HepG2 (cell line): Measurements from ENCODE around the gene HEPHL1. TPM values are rescaled to one million over a fixed set of nuclear protein-coding genes. Genes with fewer than 3 reads are reported as not detected.

ENCODE experiments used
- GTF3A ChIP-seq: sonication (generic); formaldehyde crosslinking; conservative IDR thresholded peaks from 2 replicates; pipeline ENCODE4 v1.4.0; 2020; ENCODE audit warnings: mild to moderate bottlenecking, missing genetic modification reagents
- KLF13 ChIP-seq: sonication (generic); formaldehyde crosslinking; IDR thresholded peaks from 2 replicates; pipeline ENCODE4 v1.4.0; 2020; ENCODE audit warnings: mild to moderate bottlenecking, missing genetic modification reagents
- KLF16 ChIP-seq, 2 experiments: sonication (generic) in 1 of 2; formaldehyde crosslinking in 1 of 2; IDR thresholded peaks; 2 replicates each; pipeline versions ENCODE4 v1.6.1 to v1.8.0; 2016 to 2023; ENCODE audit warnings: missing genetic modification reagents in 2 of 2, missing compliant biosample characterization in 1 of 2
- ZFP36L2 ChIP-seq: sonication (generic); formaldehyde crosslinking; IDR thresholded peaks from 2 replicates; pipeline ENCODE4 v1.4.0; 2020; ENCODE audit warnings: missing genetic modification reagents
- ZNF138 ChIP-seq: sonication (generic); formaldehyde crosslinking; IDR thresholded peaks from 2 replicates; pipeline ENCODE4 v1.5.0; 2020; ENCODE audit warnings: mild to moderate bottlenecking, low read depth, missing genetic modification reagents
- ZNF382 ChIP-seq: sonication (generic); formaldehyde crosslinking; IDR thresholded peaks from 2 replicates; pipeline ENCODE4 v1.5.0; 2020; ENCODE audit warnings: missing genetic modification reagents, mild to moderate bottlenecking, borderline replicate concordance
- ZNF598 ChIP-seq: sonication (generic); formaldehyde crosslinking; IDR thresholded peaks from 2 replicates; pipeline ENCODE4 v1.5.1; 2020; ENCODE audit warnings: mild to moderate bottlenecking, missing genetic modification reagents, borderline replicate concordance
- ZNF761 ChIP-seq: sonication (generic); formaldehyde crosslinking; conservative IDR thresholded peaks from 2 replicates; pipeline ENCODE4 v1.4.0; 2020; ENCODE audit warnings: mild to moderate bottlenecking, missing genetic modification reagents
- polyA plus RNA-seq, 8 experiments: library from polyadenylated mRNA; depleted of rRNA in 3 of 8; stranded (reverse) in 7 of 8; unstranded in 1 of 8; fragments of >200 nt; fragmentation: Illumina TruSeq in 4 of 8; extraction: Trizol in 4 of 8; gene quantifications; 2 replicates each; pipeline versions ENCODE4 v1.2.1 to v1.2.3, GENCODE V29; 2011 to 2016; ENCODE audit warnings: low read depth in 4 of 8, missing spikeins in 1 of 8, mixed read lengths in 1 of 8; ENCODE audit not compliant: insufficient read depth in 1 of 8
- total RNA-seq, 5 experiments: library from RNA; depleted of rRNA; stranded (reverse); fragments of >200 nt; fragmentation: Illumina TruSeq; extraction: Trizol; gene quantifications; 2 replicates each; pipeline ENCODE4 v1.2.3, GENCODE V29; 2016; ENCODE audit warnings: low read depth in 1 of 5
- TF ChIP-seq, protein P1 (sequence below): sonication (generic); formaldehyde crosslinking; IDR thresholded peaks from 2 replicates; pipeline ENCODE4 v1.8.0; 2023; ENCODE audit warnings: mild to moderate bottlenecking, missing genetic modification reagents
- TF ChIP-seq, protein P2 (sequence below): sonication (generic); formaldehyde crosslinking; IDR thresholded peaks from 2 replicates; pipeline ENCODE4 v1.5.1; 2020; ENCODE audit warnings: missing genetic modification reagents, mild to moderate bottlenecking, borderline replicate concordance
- TF ChIP-seq, protein P3 (sequence below): sonication (generic); formaldehyde crosslinking; IDR thresholded peaks from 2 replicates; pipeline ENCODE4 v1.4.0; 2020; ENCODE audit warnings: missing genetic modification reagents, borderline replicate concordance
- TF ChIP-seq, protein P4 (sequence below): sonication (generic); formaldehyde crosslinking; IDR thresholded peaks from 2 replicates; pipeline ENCODE4 v1.4.0; 2020; ENCODE audit warnings: missing genetic modification reagents

HEPHL1 gene
- total and polyA plus RNA-seq, 2 of the 13 experiments (the other 11 are each of a cell fraction or from before 2014, with no cell fraction given): 0.04 to 0.05 TPM

DNA sequence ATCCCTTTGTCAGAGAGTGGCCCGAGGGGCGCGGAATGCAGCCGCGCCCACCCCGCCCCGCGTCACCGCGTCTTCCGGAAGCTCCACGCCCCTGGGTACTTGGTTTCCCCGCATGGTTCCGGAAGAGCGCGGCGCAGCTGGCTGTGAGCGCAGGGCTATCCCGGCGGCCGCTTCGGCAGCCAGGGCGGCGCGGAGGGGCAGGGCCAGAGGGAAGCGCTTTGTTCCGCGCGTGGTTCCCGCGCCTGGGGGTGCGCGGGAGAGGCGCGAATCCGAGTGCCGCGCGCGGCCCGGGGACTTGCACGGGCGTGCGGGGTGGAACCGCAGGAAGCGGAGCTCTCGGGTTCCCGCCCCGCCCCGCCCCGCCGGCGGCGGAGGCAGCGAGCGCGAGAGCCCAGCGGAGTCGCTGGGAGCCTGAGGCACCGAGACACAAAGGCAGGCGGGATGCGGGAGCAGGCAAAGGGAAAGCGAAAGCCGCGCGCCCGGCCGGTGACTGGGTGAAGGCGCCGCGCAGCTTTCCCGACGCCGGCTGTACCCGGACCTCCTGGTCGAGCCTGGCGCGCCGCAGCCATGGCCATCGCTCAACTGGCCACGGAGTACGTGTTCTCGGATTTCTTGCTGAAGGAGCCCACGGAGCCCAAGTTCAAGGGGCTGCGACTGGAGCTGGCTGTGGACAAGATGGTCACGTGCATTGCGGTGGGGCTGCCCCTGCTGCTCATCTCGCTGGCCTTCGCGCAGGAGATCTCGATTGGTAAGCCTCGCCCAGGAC, 107.8 kb downstream of the HEPHL1 start, which contains the start of gene PANX1 (continued):
- TF ChIP-seq, protein P1, sequence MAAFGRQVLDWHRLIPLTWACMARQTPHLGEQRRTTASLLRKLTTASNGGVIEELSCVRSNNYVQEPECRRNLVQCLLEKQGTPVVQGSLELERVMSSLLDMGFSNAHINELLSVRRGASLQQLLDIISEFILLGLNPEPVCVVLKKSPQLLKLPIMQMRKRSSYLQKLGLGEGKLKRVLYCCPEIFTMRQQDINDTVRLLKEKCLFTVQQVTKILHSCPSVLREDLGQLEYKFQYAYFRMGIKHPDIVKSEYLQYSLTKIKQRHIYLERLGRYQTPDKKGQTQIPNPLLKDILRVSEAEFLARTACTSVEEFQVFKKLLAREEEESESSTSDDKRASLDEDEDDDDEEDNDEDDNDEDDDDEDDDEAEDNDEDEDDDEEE (CRISPR knock-in tag): no peak
- TF ChIP-seq KLF16 (CRISPR knock-in tag; IDR thresholded peaks at IDR 0.05) (peak in 1 of 2 experiments; percentile 47; a peak in 1 of 4 replicates), ZFP36L2 (no peak), ZNF761 (CRISPR knock-in tag) (no peak), ZNF382 (CRISPR knock-in tag) (no peak), ZNF138 (CRISPR knock-in tag) (no peak), GTF3A (CRISPR knock-in tag) (no peak), ZNF598 (0 out of 2 replicates have a peak, but pooled peaks have one; percentile 34), KLF13 (CRISPR knock-in tag) (no peak)
- TF ChIP-seq, protein P2, sequence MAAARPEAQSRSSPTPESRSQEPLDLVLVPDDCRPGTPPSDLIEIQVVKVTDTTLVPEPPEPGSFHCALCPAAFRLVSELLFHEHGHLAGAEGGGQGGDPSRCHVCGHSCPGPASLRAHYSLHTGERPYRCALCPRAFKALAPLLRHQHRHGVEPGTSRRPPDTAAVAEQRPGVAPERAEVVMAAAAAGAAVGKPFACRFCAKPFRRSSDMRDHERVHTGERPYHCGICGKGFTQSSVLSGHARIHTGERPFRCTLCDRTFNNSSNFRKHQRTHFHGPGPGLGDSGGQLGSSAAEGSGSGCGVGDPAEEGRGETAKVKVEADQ (CRISPR knock-in tag): no peak
- TF ChIP-seq, protein P3, sequence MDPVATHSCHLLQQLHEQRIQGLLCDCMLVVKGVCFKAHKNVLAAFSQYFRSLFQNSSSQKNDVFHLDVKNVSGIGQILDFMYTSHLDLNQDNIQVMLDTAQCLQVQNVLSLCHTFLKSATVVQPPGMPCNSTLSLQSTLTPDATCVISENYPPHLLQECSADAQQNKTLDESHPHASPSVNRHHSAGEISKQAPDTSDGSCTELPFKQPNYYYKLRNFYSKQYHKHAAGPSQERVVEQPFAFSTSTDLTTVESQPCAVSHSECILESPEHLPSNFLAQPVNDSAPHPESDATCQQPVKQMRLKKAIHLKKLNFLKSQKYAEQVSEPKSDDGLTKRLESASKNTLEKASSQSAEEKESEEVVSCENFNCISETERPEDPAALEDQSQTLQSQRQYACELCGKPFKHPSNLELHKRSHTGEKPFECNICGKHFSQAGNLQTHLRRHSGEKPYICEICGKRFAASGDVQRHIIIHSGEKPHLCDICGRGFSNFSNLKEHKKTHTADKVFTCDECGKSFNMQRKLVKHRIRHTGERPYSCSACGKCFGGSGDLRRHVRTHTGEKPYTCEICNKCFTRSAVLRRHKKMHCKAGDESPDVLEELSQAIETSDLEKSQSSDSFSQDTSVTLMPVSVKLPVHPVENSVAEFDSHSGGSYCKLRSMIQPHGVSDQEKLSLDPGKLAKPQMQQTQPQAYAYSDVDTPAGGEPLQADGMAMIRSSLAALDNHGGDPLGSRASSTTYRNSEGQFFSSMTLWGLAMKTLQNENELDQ: no peak
- TF ChIP-seq, protein P4, sequence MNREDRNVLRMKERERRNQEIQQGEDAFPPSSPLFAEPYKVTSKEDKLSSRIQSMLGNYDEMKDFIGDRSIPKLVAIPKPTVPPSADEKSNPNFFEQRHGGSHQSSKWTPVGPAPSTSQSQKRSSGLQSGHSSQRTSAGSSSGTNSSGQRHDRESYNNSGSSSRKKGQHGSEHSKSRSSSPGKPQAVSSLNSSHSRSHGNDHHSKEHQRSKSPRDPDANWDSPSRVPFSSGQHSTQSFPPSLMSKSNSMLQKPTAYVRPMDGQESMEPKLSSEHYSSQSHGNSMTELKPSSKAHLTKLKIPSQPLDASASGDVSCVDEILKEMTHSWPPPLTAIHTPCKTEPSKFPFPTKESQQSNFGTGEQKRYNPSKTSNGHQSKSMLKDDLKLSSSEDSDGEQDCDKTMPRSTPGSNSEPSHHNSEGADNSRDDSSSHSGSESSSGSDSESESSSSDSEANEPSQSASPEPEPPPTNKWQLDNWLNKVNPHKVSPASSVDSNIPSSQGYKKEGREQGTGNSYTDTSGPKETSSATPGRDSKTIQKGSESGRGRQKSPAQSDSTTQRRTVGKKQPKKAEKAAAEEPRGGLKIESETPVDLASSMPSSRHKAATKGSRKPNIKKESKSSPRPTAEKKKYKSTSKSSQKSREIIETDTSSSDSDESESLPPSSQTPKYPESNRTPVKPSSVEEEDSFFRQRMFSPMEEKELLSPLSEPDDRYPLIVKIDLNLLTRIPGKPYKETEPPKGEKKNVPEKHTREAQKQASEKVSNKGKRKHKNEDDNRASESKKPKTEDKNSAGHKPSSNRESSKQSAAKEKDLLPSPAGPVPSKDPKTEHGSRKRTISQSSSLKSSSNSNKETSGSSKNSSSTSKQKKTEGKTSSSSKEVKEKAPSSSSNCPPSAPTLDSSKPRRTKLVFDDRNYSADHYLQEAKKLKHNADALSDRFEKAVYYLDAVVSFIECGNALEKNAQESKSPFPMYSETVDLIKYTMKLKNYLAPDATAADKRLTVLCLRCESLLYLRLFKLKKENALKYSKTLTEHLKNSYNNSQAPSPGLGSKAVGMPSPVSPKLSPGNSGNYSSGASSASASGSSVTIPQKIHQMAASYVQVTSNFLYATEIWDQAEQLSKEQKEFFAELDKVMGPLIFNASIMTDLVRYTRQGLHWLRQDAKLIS (CRISPR knock-in tag): no peak
